K562 (cell line): ENCODE data around the gene SMIM35. TPM values are rescaled to one million over a fixed set of nuclear protein-coding genes. Genes with fewer than 3 reads are reported as not detected.

Experiments
- ATAC-seq: fragments of 200-7000 bp; cut with Tn5 transposase; 3 replicates; pipeline ENCODE4 v1.9.1; 2020; ENCODE audit warnings: moderate library complexity
- BruUV-seq: library from RNA; stranded (reverse); fragments of 400-500 nt; replicated peaks from 2 replicates; lab custom pipeline; 2021; lab: Mats Ljungman, UMichigan
- CTCF ChIA-PET: fragments of 300-600 bp; formaldehyde crosslinking; extraction: SDS; loops from one replicate; lab custom pipeline; 2021; ENCODE audit warnings: low intra/inter-chr PET ratio; lab: Yijun Ruan, JAX
- POLR2A ChIA-PET: fragments of 300-600, 350-650 bp; sonication (Branson Sonifier 250); formaldehyde crosslinking; extraction: SDS; loops from one replicate; lab custom pipeline; 2021; ENCODE audit warnings: antibody characterized with exemption, inconsistent platforms; lab: Yijun Ruan, JAX
- DNase-seq, 4 experiments: peaks; one replicate each; pipeline versions ENCODE4 v3.0.0 to v3.0.0-alpha.2; 2011 to 2018; ENCODE audit warnings: low spot score in 3 of 4, mixed read lengths in 3 of 4; ENCODE audit errors: extremely low read depth in 1 of 4
- FAIRE-seq: peaks from 2 replicates; lab custom pipeline; 2011; peaks lifted over from hg19 to GRCh38; lab: Jason Lieb, UNC
- H2AFZ ChIP-seq: 2 replicates; pipeline ENCODE4 v1.6.0; 2011; ENCODE audit warnings: low read depth, low read length, control low read depth, inconsistent platforms
- H3K27ac ChIP-seq: fragments of 200-600 bp; 3 replicates; pipeline ENCODE4 v1.8.0; 2011; ENCODE audit warnings: low read depth, mild to moderate bottlenecking, control low read depth, inconsistent platforms, low read length, moderate library complexity, mixed read lengths; ENCODE audit errors: extremely low read depth
- H3K27me3 ChIP-seq, 2 experiments: fragments of 300-600 bp in 1 of 2; 2 replicates in 1 of 2; 3 replicates in 1 of 2; pipeline versions ENCODE4 v1.6.0 to v1.8.0; 2011; ENCODE audit warnings: inconsistent platforms in 2 of 2, low read length in 2 of 2, mild to moderate bottlenecking in 1 of 2, mixed read lengths in 1 of 2, moderate library complexity in 1 of 2; ENCODE audit not compliant: control insufficient read depth in 2 of 2, insufficient read depth in 2 of 2
- H3K36me3 ChIP-seq: fragments of 300-600 bp; 3 replicates; pipeline ENCODE4 v1.8.0; 2011; ENCODE audit warnings: mild to moderate bottlenecking, low read length, inconsistent platforms; ENCODE audit not compliant: control insufficient read depth, insufficient read depth
- H3K4me1 ChIP-seq, 2 experiments: fragments of 200-600 bp in 1 of 2; replicated peaks in 1 of 2; 2 replicates in 1 of 2; 3 replicates in 1 of 2; pipeline versions ENCODE4 v1.5.1 to v1.8.0; 2011; ENCODE audit warnings: inconsistent platforms in 2 of 2, low read length in 2 of 2, mild to moderate bottlenecking in 1 of 2, mixed read lengths in 1 of 2, moderate library complexity in 1 of 2; ENCODE audit not compliant: control insufficient read depth in 2 of 2, insufficient read depth in 2 of 2
- H3K4me2 ChIP-seq: 2 replicates; pipeline ENCODE4 v1.6.1; 2011; ENCODE audit warnings: low read length, control low read depth, inconsistent platforms, mixed read lengths; ENCODE audit not compliant: insufficient read depth
- H3K4me3 ChIP-seq: fragments of 200-600 bp; sonication (generic), shearing (Covaris generic); 2 replicates; pipeline ENCODE4 v1.5.1; 2016; ENCODE audit warnings: control low read depth, inconsistent platforms
- H3K79me2 ChIP-seq: fragments of 200-600 bp; 3 replicates; pipeline ENCODE4 v1.8.0; 2011; ENCODE audit warnings: low read length, inconsistent platforms; ENCODE audit not compliant: control insufficient read depth, insufficient read depth
- H3K9ac ChIP-seq, 2 experiments: 2 replicates each; pipeline versions ENCODE4 v1.6.0 to v1.6.1; 2011; ENCODE audit warnings: low read depth in 2 of 2, low read length in 2 of 2, control low read depth in 1 of 2, inconsistent platforms in 1 of 2, mild to moderate bottlenecking in 1 of 2, mixed read lengths in 1 of 2; ENCODE audit not compliant: insufficient read depth in 1 of 2
- H3K9me1 ChIP-seq: one replicate; pipeline ENCODE4 v1.6.0; 2011; ENCODE audit warnings: inconsistent platforms, mild to moderate bottlenecking, low read length, moderate library complexity; ENCODE audit not compliant: control insufficient read depth, insufficient read depth
- H3K9me3 ChIP-seq: replicated peaks from 2 replicates; pipeline ENCODE4 v1.5.1; 2011; ENCODE audit warnings: low read depth, low read length, inconsistent platforms; ENCODE audit not compliant: control insufficient read depth, insufficient read depth
- H4K20me1 ChIP-seq: replicated peaks from 2 replicates; pipeline ENCODE4 v1.6.1; 2011; ENCODE audit warnings: low read length, inconsistent platforms, mixed read lengths; ENCODE audit not compliant: control insufficient read depth, insufficient read depth
- ATF3 ChIP-seq, 2 experiments: fragments of 450-650 bp in 1 of 2; sonication (generic) in 1 of 2; formaldehyde crosslinking in 1 of 2; IDR thresholded peaks in 1 of 2; conservative IDR thresholded peaks in 1 of 2; 2 replicates each; pipeline versions ENCODE4 v1.6.1 to v1.8.1; 2016 to 2023; ENCODE audit warnings: mild to moderate bottlenecking in 2 of 2, moderate library complexity in 2 of 2, inconsistent platforms in 1 of 2, missing genetic modification reagents in 1 of 2
- CEBPB ChIP-seq: fragments of 450-650 bp; IDR thresholded peaks from 2 replicates; pipeline ENCODE4 v1.6.1; 2016; ENCODE audit warnings: missing genetic modification characterization, missing compliant biosample characterization
- CEBPG ChIP-seq, 3 experiments: fragments of 200-800 bp in 1 of 3; sonication (Bioruptor generic) in 1 of 3; sonication (generic) in 1 of 3; formaldehyde crosslinking in 1 of 3; IDR thresholded peaks in 2 of 3; conservative IDR thresholded peaks in 1 of 3; 2 replicates each; pipeline versions ENCODE4 v1.6.1 to v1.8.0; 2016 to 2022; ENCODE audit warnings: missing compliant biosample characterization in 2 of 3, missing genetic modification characterization in 2 of 3, mild to moderate bottlenecking in 1 of 3, missing genetic modification reagents in 1 of 3
- HLTF ChIP-seq: fragments of 450-650 bp; IDR thresholded peaks from 2 replicates; pipeline ENCODE4 v1.6.1; 2016
- IRF9 ChIP-seq: fragments of 450-650 bp; IDR thresholded peaks from 2 replicates; pipeline ENCODE4 v1.6.1; 2016; ENCODE audit warnings: missing biosample characterization, missing genetic modification characterization
- ZNF324 ChIP-seq: fragments of 250-450 bp; sonication (Bioruptor Pico); IDR thresholded peaks from 2 replicates; pipeline ENCODE4 v1.4.0; 2020; ENCODE audit warnings: mild to moderate bottlenecking
- WGBS: fragments of 100-300 bp; shearing (Covaris generic); methylation state at CpG from one replicate; pipeline ENCODE4 v1.1.6; 2016; ENCODE audit warnings: low coverage, mixed read lengths; ENCODE audit not compliant: insufficient coverage; ENCODE audit errors: missing lambda C conversion rate; 5-methylcytosine and 5-hydroxymethylcytosine counted together
- in situ Hi-C: fragments of 300-500 bp; cut with MboI; formaldehyde crosslinking; loops from 4 replicates; pipeline ENCODE4 v1.15.0; 2018; ENCODE audit warnings: inconsistent platforms, mixed read lengths
- intact Hi-C: fragments of 100-400 bp; cut with micrococcal nuclease; formaldehyde crosslinking; loops from 2 replicates; pipeline ENCODE4 v1.14.2; 2022
- polyA plus RNA-seq, 8 experiments: library from polyadenylated mRNA; depleted of rRNA in 4 of 8; stranded (reverse) in 5 of 8; unstranded in 3 of 8; fragments of >200 nt; fragmentation: Nextera tagmentation in 2 of 8; fragmentation: Illumina TruSeq in 1 of 8; extraction: Ambion mirVana in 2 of 8; extraction: Trizol in 1 of 8; gene quantifications; 2 replicates each; pipeline versions ENCODE4 v1.2.1 to v1.2.3, GENCODE V29; 2011 to 2014; ENCODE audit warnings: inconsistent platforms in 1 of 8, missing spikeins in 1 of 8
- total RNA-seq, 7 experiments: library from RNA; depleted of rRNA in 6 of 7; stranded (reverse); fragments of >200 nt in 6 of 7; fragmentation: Illumina TruSeq in 2 of 7; extraction: Trizol in 2 of 7; gene quantifications; 2 replicates each; pipeline versions ENCODE4 v1.2.1 to v1.2.3, GENCODE V29; 2011 to 2021; ENCODE audit warnings: low replicate concordance in 1 of 7

Gene SMIM35
- total and polyA plus RNA-seq, 9 of the 15 experiments (the other 6 are each of a cell fraction or from before 2014, with no cell fraction given), result 0.03 TPM; not detected in 7

- in situ Hi-C loops, result no loop called here
- H3K79me2 ChIP-seq, result no peaks in the 10 kb centered on the region
- H3K9me1 ChIP-seq, result no peaks in the 10 kb centered on the region
- H3K4me3 ChIP-seq, result no peak overlapping the region
- H3K9ac ChIP-seq, result no peak overlapping the region
- ATAC-seq, result no peak
- DNase-seq, result no peak
- CTCF ChIA-PET, result no interaction called here
- no TSS peak for BruUV-seq
- no peaks in the 10 kb centered on the region for H4K20me1 ChIP-seq
- TF ChIP-seq IRF9 (tag) (peak; percentile 55), CEBPB (tag) (peak; percentile 93), HLTF (no peak), ZNF324 (CRISPR knock-in tag) (no peak), ATF3 (IDR thresholded peaks at IDR 0.05) (peak; percentile 38; the same call in 1 of the 2 replicates), ATF3 (CRISPR knock-in tag; conservative IDR thresholded peaks at IDR 0.05) (no peak), CEBPG (CRISPR knock-in tag; IDR thresholded peaks at IDR 0.05) (peak; percentile 59; the same call in 1 of the 2 replicates), CEBPG (tag; conservative IDR thresholded peaks at IDR 0.05 in 1 of 2, IDR thresholded peaks at IDR 0.05 in 1 of 2) (peak; percentile 63 to 95)
- H3K9me3 ChIP-seq, result no peaks in the 10 kb centered on the region
- H3K36me3 ChIP-seq, result peaks cover 18% of the 10 kb centered on the region; the same call in 2 of the 3 replicates
- WGBS, result 78% methylated on average over 2 of the region's 2 CpGs
- no peak overlapping the region for H2AFZ ChIP-seq
- POLR2A ChIA-PET, result no interaction called here
- H3K27ac ChIP-seq, result no peak overlapping the region
- H3K27me3 ChIP-seq, result no peaks in the 10 kb centered on the region
- intact Hi-C loops, result no loop called here
- no peak overlapping the region for H3K4me2 ChIP-seq
- peaks cover 0 to 5% of the 10 kb centered on the region in 2 experiments; a peak in 2 of 5 replicates for H3K4me1 ChIP-seq
- FAIRE-seq, result no peak
These were observed 94.1 kb downstream of the SMIM35 start for GRCh38 chr11:117992620-117993019.
